ENCODE results near the gene GADD45G.

GADD45G gene

GRCh38 chr9:89593727-89594427, 10.9 kb upstream of the GADD45G start:
- TF ChIP-seq CTCF (conservative IDR thresholded peaks at IDR 0.05), result peak; percentile 77

GRCh38 chr9:89594811-89595550, 9.8 kb upstream of the GADD45G start:
- TF ChIP-seq CTCF (conservative IDR thresholded peaks at IDR 0.05), result no peak
- H3K27ac ChIP-seq, result no peak overlapping the region

More at GRCh38 chr9:89593727-89594427, 10.9 kb upstream of the GADD45G start:
- H3K27ac ChIP-seq, result no peak overlapping the region

GRCh38 chr9:89595646-89596045, 9.2 kb upstream of the GADD45G start:
- H3K27ac ChIP-seq, result no peak overlapping the region
- TF ChIP-seq CTCF (conservative IDR thresholded peaks at IDR 0.05), result no peak

- TF ChIP-seq CTCF (conservative IDR thresholded peaks at IDR 0.05), result no peak
- no peak overlapping the region for H3K27ac ChIP-seq
These were observed 7.8 kb upstream of the GADD45G start for GRCh38 chr9:89596937-89597555.

DNA sequence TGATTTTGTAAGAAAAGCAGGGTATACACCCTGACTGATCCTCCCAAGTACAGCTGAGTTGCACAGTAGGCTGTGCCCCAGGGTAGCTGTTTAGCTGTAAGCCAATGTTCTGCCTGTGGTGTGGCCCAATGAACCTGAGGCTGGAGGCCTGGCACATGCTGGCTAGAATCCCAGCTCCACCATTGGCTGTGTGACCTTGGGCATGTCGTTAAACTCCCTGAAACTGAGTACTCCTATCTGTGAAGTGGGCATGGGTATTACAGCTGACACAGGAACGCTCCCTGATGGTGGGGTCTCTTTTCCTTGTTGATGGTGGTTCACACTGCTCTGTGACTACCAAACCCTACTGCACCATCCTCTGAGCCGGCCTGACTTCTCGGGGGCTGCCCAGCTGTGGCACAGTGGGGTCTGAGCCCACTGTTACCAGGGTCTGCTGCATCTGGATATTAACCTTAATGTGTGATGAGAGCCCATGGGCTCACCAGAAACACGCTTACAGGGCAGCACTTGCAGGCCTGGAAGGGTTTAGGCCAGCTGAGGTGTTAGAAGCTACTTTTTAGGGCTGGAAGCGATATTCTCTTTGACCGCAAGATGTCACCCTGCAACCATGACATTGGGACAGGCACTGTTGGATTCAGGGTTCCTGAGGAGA, 7.0 kb upstream of the GADD45G start:
- peak; percentile 88 for TF ChIP-seq CTCF (conservative IDR thresholded peaks at IDR 0.05)
- no peak overlapping the region for H3K27ac ChIP-seq

GRCh38 chr9:89598363-89598713, 6.5 kb upstream of the GADD45G start:
- TF ChIP-seq CTCF (conservative IDR thresholded peaks at IDR 0.05), result peak; percentile 54
- no peak overlapping the region for H3K27ac ChIP-seq

DNA sequence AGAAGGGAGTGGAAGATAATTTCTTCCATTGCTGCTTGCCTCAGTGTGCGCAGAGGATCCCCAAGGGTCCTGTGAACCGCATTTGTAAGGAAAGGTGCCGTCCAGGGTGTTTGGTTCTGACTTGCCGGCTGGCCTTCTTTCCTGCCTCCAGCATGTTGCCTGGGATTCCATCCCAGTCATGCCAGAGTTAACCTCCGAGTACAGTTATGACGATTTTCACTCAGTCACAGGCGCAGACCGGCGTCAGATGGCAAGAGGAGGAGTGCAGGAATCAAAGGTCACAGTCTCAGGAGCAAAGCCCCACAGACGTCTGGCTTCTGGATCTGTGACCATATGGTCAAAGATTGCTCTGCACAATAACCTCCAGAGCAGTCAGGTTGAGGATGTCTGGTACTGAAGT, 5.9 kb upstream of the GADD45G start:
- no peak for TF ChIP-seq CTCF (conservative IDR thresholded peaks at IDR 0.05)
- no peak overlapping the region for H3K27ac ChIP-seq
